ENCODE data around the gene PRPF31.

The PRPF31 gene

DNA sequence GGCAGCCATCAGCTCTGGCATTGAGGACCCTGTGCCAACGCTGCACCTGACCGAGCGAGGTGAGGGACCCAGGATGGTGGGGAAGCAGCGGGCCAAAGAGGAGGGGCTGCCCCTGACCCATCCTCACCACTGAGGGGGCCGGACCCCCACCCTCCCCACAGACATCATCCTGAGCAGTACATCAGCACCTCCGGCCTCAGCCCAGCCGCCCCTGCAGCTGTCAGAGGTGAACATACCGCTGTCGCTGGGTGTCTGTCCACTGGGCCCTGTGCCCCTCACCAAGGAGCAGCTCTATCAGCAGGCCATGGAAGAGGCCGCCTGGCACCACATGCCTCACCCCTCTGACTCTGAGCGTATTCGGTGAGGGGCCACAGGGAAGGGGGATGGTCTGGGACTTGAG lies 36.7 kb downstream of the PRPF31 start:
- TF ChIP-seq FOXP2 (optimal IDR thresholded peaks at IDR 0.05; ENCODE audit: borderline replicate concordance, extremely low read depth, extremely low read length, insufficient read depth) (no peak), REST (IDR thresholded peaks at IDR 0.05; ENCODE audit: insufficient read depth in 1 of 2, low read depth in 2 of 2, low read length in 2 of 2) (no peak), SIN3A (IDR thresholded peaks at IDR 0.05; ENCODE audit: borderline replicate concordance, insufficient read depth, low read length) (no peak), POLR2AphosphoS5 (IDR thresholded peaks at IDR 0.05; ENCODE audit: low read depth, low read length) (no peak; the same call in 1 of the 2 replicates), TAF1 (IDR thresholded peaks at IDR 0.05; ENCODE audit: borderline replicate concordance, insufficient read depth, low read length) (no peak)

DNA sequence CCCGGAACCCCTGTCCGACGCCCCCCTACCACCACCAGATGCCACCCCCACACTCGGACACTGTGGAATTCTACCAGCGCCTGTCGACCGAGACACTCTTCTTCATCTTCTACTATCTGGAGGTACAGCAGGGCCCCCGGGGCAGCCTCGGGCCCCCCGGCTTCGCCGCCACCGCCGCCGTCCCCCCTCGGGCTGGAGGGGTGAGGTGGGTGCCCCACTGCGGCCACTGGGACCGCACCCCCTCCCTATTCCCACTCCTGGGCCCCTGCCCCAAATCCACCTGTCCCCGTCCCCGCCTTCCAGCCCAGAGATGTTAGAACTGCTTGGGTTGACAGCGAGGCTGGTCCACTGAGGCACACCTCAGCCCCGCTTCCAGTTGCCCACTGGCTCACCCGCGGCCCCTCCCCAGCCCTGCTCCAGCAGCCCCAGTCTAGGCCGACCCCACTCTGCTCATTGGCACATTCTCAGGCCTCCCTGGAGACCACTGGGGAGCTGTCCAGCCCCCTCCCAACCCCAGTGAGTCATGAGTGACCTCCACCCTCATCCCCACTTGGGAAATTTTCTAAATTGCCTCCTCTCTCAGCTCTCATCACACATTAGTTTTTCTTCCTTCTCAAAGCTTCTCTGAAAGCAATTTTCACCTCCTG lies 37.4 kb downstream of the PRPF31 start:
- no peak for TF ChIP-seq TAF1 (IDR thresholded peaks at IDR 0.05; ENCODE audit: borderline replicate concordance, insufficient read depth, low read length)
- no peak for TF ChIP-seq REST (IDR thresholded peaks at IDR 0.05; ENCODE audit: insufficient read depth in 1 of 2, low read depth in 2 of 2, low read length in 2 of 2)
- TF ChIP-seq POLR2AphosphoS5 (IDR thresholded peaks at IDR 0.05; ENCODE audit: low read depth, low read length), result 0 out of 2 replicates have a peak, but pooled peaks have one; percentile 8
- TF ChIP-seq SIN3A (IDR thresholded peaks at IDR 0.05; ENCODE audit: borderline replicate concordance, insufficient read depth, low read length), result no peak

DNA sequence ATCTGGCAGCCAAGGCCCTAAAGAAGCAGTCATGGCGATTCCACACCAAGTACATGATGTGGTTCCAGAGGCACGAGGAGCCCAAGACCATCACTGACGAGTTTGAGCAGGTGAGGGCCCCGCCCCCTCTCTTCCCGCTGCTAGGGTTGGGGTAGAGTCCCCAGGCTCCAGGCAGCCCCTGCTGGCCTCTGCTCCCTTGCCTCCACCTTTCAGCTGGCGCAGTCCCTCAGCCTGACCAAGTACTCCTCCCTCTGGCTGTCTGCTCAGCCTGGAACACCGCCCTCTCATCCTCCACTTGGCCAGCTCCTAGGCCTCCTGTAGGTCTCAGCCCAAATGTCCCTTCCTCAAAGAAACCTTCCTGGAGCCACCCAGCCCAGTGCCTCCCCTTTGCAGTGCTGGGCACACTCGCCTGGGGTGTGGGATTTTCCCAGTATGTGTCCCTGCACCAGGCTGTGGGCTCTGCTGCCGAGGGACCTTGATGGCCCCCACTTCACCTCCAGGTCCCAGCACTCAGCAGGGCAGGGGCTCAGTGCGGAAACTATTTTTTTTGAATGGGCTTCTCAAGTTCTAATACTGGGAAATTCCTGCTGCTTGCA lies 38.3 kb downstream of the PRPF31 start:
- TF ChIP-seq REST (IDR thresholded peaks at IDR 0.05; ENCODE audit: insufficient read depth in 1 of 2, low read depth in 2 of 2, low read length in 2 of 2) (no peak), SIN3A (IDR thresholded peaks at IDR 0.05; ENCODE audit: borderline replicate concordance, insufficient read depth, low read length) (no peak), TAF1 (IDR thresholded peaks at IDR 0.05; ENCODE audit: borderline replicate concordance, insufficient read depth, low read length) (no peak), FOXP2 (optimal IDR thresholded peaks at IDR 0.05; ENCODE audit: borderline replicate concordance, extremely low read depth, extremely low read length, insufficient read depth) (no peak)

DNA sequence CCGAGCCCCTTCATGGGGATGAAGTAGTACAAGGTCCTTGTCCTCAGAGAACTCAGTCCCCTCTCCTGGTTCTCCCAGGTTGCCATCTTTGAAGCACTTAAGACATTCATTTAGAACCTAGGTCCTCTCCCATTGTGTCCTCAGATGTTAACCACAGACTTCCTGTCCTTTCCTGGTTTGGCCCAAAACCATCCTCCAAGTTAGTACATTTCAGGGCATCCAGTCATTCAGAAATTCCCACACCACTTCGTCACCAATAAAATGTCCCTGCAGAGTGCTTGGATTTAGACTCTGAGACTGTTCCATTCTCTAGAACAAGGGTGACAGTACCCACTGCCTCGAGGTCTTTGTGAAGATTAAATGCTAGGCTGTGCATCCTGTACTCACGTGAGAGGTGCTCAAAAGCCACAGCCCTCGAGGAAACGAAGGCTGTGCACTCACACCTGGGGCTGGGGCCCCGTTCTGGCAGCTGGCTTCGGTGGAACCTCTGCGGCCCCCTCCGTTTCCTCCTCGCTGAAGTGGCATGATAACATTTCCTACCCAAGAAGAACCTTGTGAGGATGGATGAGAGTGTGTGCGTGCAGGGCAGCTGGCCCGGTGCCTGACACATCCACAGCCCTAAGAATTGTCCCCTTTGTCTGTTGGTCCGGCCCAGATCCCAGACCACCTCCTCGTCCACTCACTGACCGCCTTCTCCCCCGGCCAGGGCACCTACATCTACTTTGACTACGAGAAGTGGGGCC lies 39.2 kb downstream of the PRPF31 start:
- no peak for TF ChIP-seq POLR2AphosphoS5 (IDR thresholded peaks at IDR 0.05; ENCODE audit: low read depth, low read length)
- no peak for TF ChIP-seq FOXP2 (optimal IDR thresholded peaks at IDR 0.05; ENCODE audit: borderline replicate concordance, extremely low read depth, extremely low read length, insufficient read depth)
- TF ChIP-seq TAF1 (IDR thresholded peaks at IDR 0.05; ENCODE audit: borderline replicate concordance, insufficient read depth, low read length), result no peak
- no peak for TF ChIP-seq REST (IDR thresholded peaks at IDR 0.05; ENCODE audit: insufficient read depth in 1 of 2, low read depth in 2 of 2, low read length in 2 of 2)
- no peak for TF ChIP-seq SIN3A (IDR thresholded peaks at IDR 0.05; ENCODE audit: borderline replicate concordance, insufficient read depth, low read length)

Measured in PFSK-1 (cell line).